Thyroid gland (tissue), 4 donors: ENCODE data around the gene ZNF593OS. TPM values are rescaled to one million over a fixed set of nuclear protein-coding genes. Genes with fewer than 3 reads are reported as not detected.

Source experiments
- DNase-seq, 2 donors: peaks; one replicate each; pipeline ENCODE4 v3.0.0-alpha.2; 2019
- H3K27ac ChIP-seq, 3 donors: fragments of 200-600 bp; sonication (generic); 1 replicate in 2 of 3; 2 replicates in 1 of 3; pipeline ENCODE4 v1.5.1; 2016 to 2019; ENCODE audit warnings: mild to moderate bottlenecking in 1 of 3, moderate library complexity in 1 of 3
- H3K27me3 ChIP-seq: fragments of 200-600 bp; sonication (generic); one replicate; pipeline ENCODE4 v1.5.1; 2019
- H3K36me3 ChIP-seq, 2 donors: fragments of 200-600 bp; sonication (generic); one replicate each; pipeline ENCODE4 v1.5.1; 2016 to 2019
- H3K4me1 ChIP-seq, 2 donors: fragments of 200-600 bp; sonication (generic); one replicate each; pipeline ENCODE4 v1.5.1; 2017 to 2019
- H3K4me3 ChIP-seq, 3 donors: fragments of 200-600 bp; sonication (generic); replicated peaks in 1 of 3; 1 replicate in 2 of 3; 2 replicates in 1 of 3; pipeline ENCODE4 v1.5.1; 2016; ENCODE audit warnings: mild to moderate bottlenecking in 1 of 3
- H3K9me3 ChIP-seq: fragments of 200-600 bp; sonication (generic); one replicate; pipeline ENCODE4 v1.5.1; 2017
- POLR2A ChIP-seq, 2 donors: fragments of 450-650 bp; IDR thresholded peaks; one replicate each; pipeline ENCODE4 v1.6.1; 2017; ENCODE audit warnings: antibody characterized with exemption in 2 of 2, mild to moderate bottlenecking in 2 of 2, moderate library complexity in 1 of 2
- WGBS, 2 donors: methylation state at CpG; one replicate each; pipeline ENCODE4 v1.1.5; 2017; 5-methylcytosine and 5-hydroxymethylcytosine counted together
- intact Hi-C: fragments of 100-400 bp; cut with DNase I; formaldehyde crosslinking; loops from one replicate; pipeline ENCODE4 v1.15.1; 2023
- total RNA-seq, 4 donors: library from RNA; depleted of rRNA; stranded (reverse); fragments of >200 nt; gene quantifications; one replicate each; pipeline ENCODE4 v1.2.3, GENCODE V29; 2016
- TF ChIP-seq, protein P1 (sequence below), 6 experiments: fragments of 200-600 bp in 3 of 6; fragments of 450-650 bp in 3 of 6; sonication (generic) in 3 of 6; IDR thresholded peaks; one replicate each; pipeline ENCODE4 v1.5.1; 2016 to 2019; ENCODE audit warnings: antibody characterized with exemption in 6 of 6, mild to moderate bottlenecking in 2 of 6, inconsistent platforms in 1 of 6, moderate library complexity in 1 of 6

The ZNF593OS gene
- total RNA-seq, 4 donors from 2014 or later = 0.33 TPM; not detected in 3

DNA sequence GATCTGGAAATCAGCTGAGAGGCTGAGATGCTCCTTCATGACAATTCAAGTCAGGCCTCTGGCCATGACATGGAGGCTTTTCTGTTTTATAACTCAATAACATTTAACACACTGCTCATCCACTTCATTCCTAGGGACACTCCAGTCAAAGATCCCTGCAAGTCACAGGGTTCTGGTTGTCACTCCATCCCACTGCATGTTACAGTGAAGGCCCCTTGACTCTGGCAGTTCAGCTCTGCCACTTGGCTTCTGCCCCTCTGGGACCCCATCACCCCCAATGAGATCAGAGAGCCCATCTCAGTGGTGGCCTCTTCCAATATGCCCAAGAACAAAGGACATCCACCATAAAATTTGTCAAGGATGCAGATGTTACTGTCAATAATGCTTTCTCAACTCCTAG is 22.7 kb downstream of the ZNF593OS start:
- no peaks in the 10 kb centered on the region for H3K9me3 ChIP-seq
- H3K4me3 ChIP-seq = no peak overlapping the region
- DNase-seq = no peak
- H3K36me3 ChIP-seq = no peaks in the 10 kb centered on the region
- H3K27ac ChIP-seq = no peak overlapping the region
- H3K4me1 ChIP-seq = no peaks in the 10 kb centered on the region
- intact Hi-C loops = loop anchor here (10.0 kb wide), 1 partner anchor 114 kb away; no protein-coding TSS in a partner anchor
- H3K27me3 ChIP-seq = no peaks in the 10 kb centered on the region
- TF ChIP-seq POLR2A (IDR thresholded peaks at IDR 0.05) = no peak
- TF ChIP-seq, protein P1, sequence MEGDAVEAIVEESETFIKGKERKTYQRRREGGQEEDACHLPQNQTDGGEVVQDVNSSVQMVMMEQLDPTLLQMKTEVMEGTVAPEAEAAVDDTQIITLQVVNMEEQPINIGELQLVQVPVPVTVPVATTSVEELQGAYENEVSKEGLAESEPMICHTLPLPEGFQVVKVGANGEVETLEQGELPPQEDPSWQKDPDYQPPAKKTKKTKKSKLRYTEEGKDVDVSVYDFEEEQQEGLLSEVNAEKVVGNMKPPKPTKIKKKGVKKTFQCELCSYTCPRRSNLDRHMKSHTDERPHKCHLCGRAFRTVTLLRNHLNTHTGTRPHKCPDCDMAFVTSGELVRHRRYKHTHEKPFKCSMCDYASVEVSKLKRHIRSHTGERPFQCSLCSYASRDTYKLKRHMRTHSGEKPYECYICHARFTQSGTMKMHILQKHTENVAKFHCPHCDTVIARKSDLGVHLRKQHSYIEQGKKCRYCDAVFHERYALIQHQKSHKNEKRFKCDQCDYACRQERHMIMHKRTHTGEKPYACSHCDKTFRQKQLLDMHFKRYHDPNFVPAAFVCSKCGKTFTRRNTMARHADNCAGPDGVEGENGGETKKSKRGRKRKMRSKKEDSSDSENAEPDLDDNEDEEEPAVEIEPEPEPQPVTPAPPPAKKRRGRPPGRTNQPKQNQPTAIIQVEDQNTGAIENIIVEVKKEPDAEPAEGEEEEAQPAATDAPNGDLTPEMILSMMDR (IDR thresholded peaks at IDR 0.05) = no peak

DNA sequence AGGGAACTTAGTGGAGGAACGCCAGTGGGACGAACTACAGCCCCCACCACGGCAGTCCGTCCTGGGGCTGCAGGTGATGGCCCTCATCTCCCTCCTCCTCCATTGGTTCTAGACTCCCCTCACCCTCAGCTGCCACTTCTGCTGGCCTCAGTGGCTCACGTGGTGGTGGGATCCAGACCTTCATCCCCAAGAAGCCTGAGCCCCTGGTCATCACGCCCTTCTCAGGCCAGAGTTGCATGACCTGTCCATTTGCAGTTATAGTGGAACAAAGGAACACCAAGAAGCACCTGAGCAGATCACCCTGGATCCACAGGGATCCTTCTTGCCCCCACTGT is 25.7 kb downstream of the ZNF593OS start:
- Histone ChIP-seq H3K4me1 (no peaks in the 10 kb centered on the region), H3K9me3 (no peaks in the 10 kb centered on the region), H3K36me3 (no peaks in the 10 kb centered on the region), H3K27me3 (no peaks in the 10 kb centered on the region), H3K27ac (no peak overlapping the region), H3K4me3 (no peak overlapping the region)
- no peak for DNase-seq
- TF ChIP-seq, protein P1 (IDR thresholded peaks at IDR 0.05) = no peak
- TF ChIP-seq POLR2A (IDR thresholded peaks at IDR 0.05) = no peak
- 35 to 53% methylated on average over 6 of the region's 6 CpGs for WGBS, 2 donors
- intact Hi-C loops = loop anchor here (2.0 to 10.0 kb wide), 2 partner anchors 41 to 111 kb away; no protein-coding TSS in a partner anchor

DNA sequence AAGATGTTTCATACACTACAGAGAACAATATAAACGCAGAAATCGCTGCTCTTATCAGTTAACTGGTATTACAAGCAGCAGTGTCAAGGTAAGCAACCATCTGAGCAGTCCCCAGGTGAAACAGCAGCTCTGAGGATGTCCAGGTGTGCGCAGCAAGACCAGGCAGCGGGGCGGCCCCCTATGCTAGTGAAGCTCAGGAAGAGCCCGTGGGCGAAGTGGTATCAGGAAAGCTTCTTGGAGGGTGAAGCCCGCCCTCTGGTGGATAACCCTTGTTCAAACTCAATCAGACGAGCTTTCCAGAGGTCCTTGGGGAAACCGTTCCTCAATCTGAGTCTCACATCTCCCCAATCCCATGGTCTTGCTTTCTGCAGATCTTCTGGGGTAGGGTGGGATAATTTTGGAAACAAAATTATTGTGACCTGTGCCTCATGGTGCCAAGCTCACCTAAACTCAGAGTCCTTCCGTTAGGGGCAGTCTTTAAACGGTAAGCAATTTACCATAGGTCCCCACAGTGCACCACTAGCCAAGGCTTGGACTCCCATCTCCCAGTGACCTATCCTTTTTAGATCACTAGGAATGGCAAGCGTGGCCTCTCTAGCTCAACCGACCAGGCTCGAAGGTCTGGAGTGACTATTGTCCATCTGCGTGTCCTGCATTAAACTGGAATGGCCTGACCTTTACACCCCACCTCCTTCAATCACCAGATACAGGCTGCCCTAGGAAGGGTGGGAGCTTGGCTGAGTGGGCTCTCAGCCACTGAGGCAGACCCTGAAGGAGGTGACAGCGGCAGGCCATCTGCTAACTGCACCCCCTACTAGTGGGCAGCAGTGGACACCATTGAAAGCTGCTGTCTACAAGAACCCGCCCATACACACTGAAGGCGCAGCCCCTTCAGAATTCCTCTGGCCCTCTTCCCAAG is 26.3 kb downstream of the ZNF593OS start:
- peak; percentile 88 to 89 for DNase-seq
- peaks cover 4 to 6% of the 10 kb centered on the region in 2 donors for H3K4me1 ChIP-seq
- no peak for TF ChIP-seq POLR2A (IDR thresholded peaks at IDR 0.05)
- TF ChIP-seq, protein P1 (IDR thresholded peaks at IDR 0.05) = peak; percentile 39 to 86 (median 72)
- no peaks in the 10 kb centered on the region for H3K36me3 ChIP-seq
- H3K27ac ChIP-seq = no peak overlapping the region
- 26 to 28% methylated on average over 12 to 19 of the region's 19 CpGs for WGBS, 2 donors
- H3K27me3 ChIP-seq = no peaks in the 10 kb centered on the region
- H3K9me3 ChIP-seq = no peaks in the 10 kb centered on the region
- intact Hi-C loops = loop anchor here (2.0 to 10.0 kb wide), 2 partner anchors 40 to 110 kb away; no protein-coding TSS in a partner anchor
- no peak overlapping the region for H3K4me3 ChIP-seq

DNA sequence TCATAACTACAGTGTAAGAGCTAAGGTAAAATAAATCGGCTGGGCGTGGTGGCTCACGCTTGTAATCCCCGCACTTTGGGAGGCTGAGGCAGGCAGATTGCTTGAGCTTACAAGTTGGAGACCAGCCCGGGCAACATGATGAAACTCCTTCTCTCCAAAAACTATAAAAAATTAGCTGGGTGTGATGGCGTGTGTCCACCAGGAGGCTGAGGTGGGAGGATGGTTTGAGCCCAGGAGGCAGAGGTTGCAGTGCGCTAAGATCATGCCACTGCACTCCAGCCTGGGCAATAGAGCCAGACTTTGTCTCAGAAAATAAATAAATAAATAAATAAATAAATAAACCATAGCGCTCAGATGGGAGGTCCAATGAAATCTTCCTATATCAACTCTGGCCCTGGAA is 29.5 kb downstream of the ZNF593OS start:
- H3K9me3 ChIP-seq = no peaks in the 10 kb centered on the region
- peaks cover 23 to 25% of the 10 kb centered on the region in 2 donors for H3K4me1 ChIP-seq
- intact Hi-C loops = loop anchor here (10.0 kb wide), 1 partner anchor 107 kb away; no protein-coding TSS in a partner anchor
- no peak overlapping the region for H3K4me3 ChIP-seq
- no peak for DNase-seq
- TF ChIP-seq, protein P1 (IDR thresholded peaks at IDR 0.05) = no peak
- no peak for TF ChIP-seq POLR2A (IDR thresholded peaks at IDR 0.05)
- H3K27me3 ChIP-seq = no peaks in the 10 kb centered on the region
- H3K27ac ChIP-seq = no peak overlapping the region
- no peaks in the 10 kb centered on the region for H3K36me3 ChIP-seq
- 89 to 92% methylated on average over 8 of the region's 8 CpGs for WGBS, 2 donors

DNA sequence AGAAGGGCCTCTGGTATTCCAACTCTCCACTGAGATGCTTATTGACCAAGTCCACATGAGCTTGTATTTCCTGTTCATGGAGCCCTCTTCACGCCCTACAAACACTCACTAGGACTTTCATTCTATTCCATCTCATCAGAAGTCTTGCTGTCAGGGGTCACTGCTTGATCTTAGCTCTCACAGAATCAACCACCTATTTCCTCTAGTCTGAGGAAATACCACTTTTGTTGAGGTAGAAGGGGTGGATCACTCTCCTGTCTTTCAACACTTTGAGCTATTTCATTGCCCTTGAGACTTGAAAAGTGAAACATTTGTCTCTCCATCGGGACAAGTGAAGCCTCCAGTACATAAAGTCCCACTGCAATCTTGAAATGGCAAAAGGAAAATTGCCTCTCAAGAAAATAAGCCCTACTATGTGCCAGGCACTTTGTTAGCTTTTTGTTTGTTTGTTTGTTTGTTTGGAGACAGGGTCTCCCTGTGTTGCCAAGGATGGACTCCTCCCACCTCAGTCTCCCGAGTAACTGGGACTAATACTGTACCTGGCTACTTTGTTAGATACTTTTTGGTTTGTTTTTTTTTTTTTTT is 32.6 kb downstream of the ZNF593OS start:
- WGBS, 2 donors = 20 to 21% methylated on average over 3 of the region's 3 CpGs
- no peaks in the 10 kb centered on the region for H3K9me3 ChIP-seq
- peak in 1 of 2 donors; percentile 11 for TF ChIP-seq POLR2A (IDR thresholded peaks at IDR 0.05)
- TF ChIP-seq, protein P1 (IDR thresholded peaks at IDR 0.05) = no peak
- H3K4me3 ChIP-seq = no peak overlapping the region
- H3K27me3 ChIP-seq = no peaks in the 10 kb centered on the region
- H3K27ac ChIP-seq = peak overlapping the region; percentile 41 to 74 (median 72)
- DNase-seq = peak; percentile 66 to 74
- H3K4me1 ChIP-seq = peaks cover 23 to 25% of the 10 kb centered on the region in 2 donors
- no peaks in the 10 kb centered on the region for H3K36me3 ChIP-seq
- intact Hi-C loops = no loop called here
